A549 (cell line): ENCODE results near the gene ZNHIT2. TPM values are rescaled to one million over a fixed set of nuclear protein-coding genes. Genes with fewer than 3 reads are reported as not detected.
A peak's percentile ranks its signal among the peaks of the same experiment; 100 is the strongest.

Source experiments
- ATAC-seq, 2 experiments: fragments of 200-7000 bp in 1 of 2; fragments of >200 bp in 1 of 2; cut with Nextera tagmentation in 1 of 2; cut with Tn5 transposase in 1 of 2; 3 replicates each; pipeline versions ENCODE4 v1.8.0 to v1.9.1; 2018 to 2020; ENCODE audit warnings: mild to moderate bottlenecking in 1 of 2, moderate library complexity in 1 of 2
- CTCF ChIA-PET: fragments of 300-600 bp; sonication (Branson Sonifier 250); formaldehyde crosslinking; extraction: SDS; loops from one replicate; lab custom pipeline; 2021; ENCODE audit warnings: antibody characterized with exemption, inconsistent platforms; lab: Yijun Ruan, JAX
- POLR2A ChIA-PET: fragments of 350-600 bp; formaldehyde crosslinking; extraction: SDS; loops from one replicate; lab custom pipeline; 2021; ENCODE audit warnings: antibody characterized with exemption, inconsistent platforms; lab: Yijun Ruan, JAX
- DNase-seq, 2 experiments: peaks; one replicate each; pipeline versions ENCODE4 v3.0.0 to v3.0.0-alpha.2; 2011 to 2016; ENCODE audit warnings: low read depth in 1 of 2, low spot score in 1 of 2
- FAIRE-seq: peaks from 2 replicates; lab custom pipeline; 2011; peaks lifted over from hg19 to GRCh38; lab: Jason Lieb, UNC
- H3K27ac ChIP-seq, 2 experiments: fragments of >200 bp; sonication (Bioruptor Twin); formaldehyde crosslinking; 3 replicates each; pipeline ENCODE4 v1.5.1; 2016 to 2017
- H3K4me1 ChIP-seq: fragments of >200 bp; sonication (Bioruptor Twin); formaldehyde crosslinking; 3 replicates; pipeline ENCODE4 v1.6.1; 2016
- H3K4me2 ChIP-seq: fragments of >200 bp; sonication (Bioruptor Twin); formaldehyde crosslinking; 3 replicates; pipeline ENCODE4 v1.6.1; 2016
- H3K4me3 ChIP-seq: fragments of >200 bp; sonication (Bioruptor Twin); formaldehyde crosslinking; 3 replicates; pipeline ENCODE4 v1.5.1; 2016
- H3K9me3 ChIP-seq: fragments of >200 bp; sonication (Bioruptor Twin); formaldehyde crosslinking; 3 replicates; pipeline ENCODE4 v1.6.1; 2016
- CBX8 ChIP-seq: fragments of 200-600 bp; sonication (generic); IDR thresholded peaks from 2 replicates; pipeline ENCODE4 v1.6.1; 2016
- EHF ChIP-seq: fragments of 250-450 bp; sonication (Bioruptor Pico); IDR thresholded peaks from 2 replicates; pipeline ENCODE4 v1.5.0; 2020; ENCODE audit warnings: mild to moderate bottlenecking
- EHMT2 ChIP-seq: fragments of 200-600 bp; sonication (generic); IDR thresholded peaks from 2 replicates; pipeline ENCODE4 v1.6.1; 2016; ENCODE audit warnings: antibody characterized with exemption, low read depth, mild to moderate bottlenecking, moderate library complexity
- EP300 ChIP-seq, 2 experiments: fragments of >200 bp; sonication (Bioruptor Twin); formaldehyde crosslinking; IDR thresholded peaks; 2 replicates in 1 of 2; 3 replicates in 1 of 2; pipeline ENCODE4 v1.6.1; 2016 to 2017
- ESRRA ChIP-seq: fragments of 150-350 bp; IDR thresholded peaks from 2 replicates; pipeline ENCODE4 v1.6.1; 2014; ENCODE audit warnings: mild to moderate bottlenecking, low read length, borderline replicate concordance
- FOSB ChIP-seq: fragments of 250-450 bp; sonication (Bioruptor Pico); IDR thresholded peaks from 2 replicates; pipeline ENCODE4 v1.5.0; 2020; ENCODE audit warnings: mild to moderate bottlenecking, moderate library complexity
- FOXS1 ChIP-seq: fragments of 250-450 bp; sonication (Bioruptor Pico); IDR thresholded peaks from 2 replicates; pipeline ENCODE4 v1.5.0; 2020; ENCODE audit warnings: mild to moderate bottlenecking, moderate library complexity
- GATA3 ChIP-seq: IDR thresholded peaks from 2 replicates; pipeline ENCODE4 v1.6.1; 2012; ENCODE audit warnings: borderline replicate concordance
- HDAC2 ChIP-seq: fragments of 200-600 bp; sonication (generic); IDR thresholded peaks from 2 replicates; pipeline ENCODE4 v1.6.1; 2016
- HOXA7 ChIP-seq: fragments of 250-450 bp; sonication (Bioruptor Pico); IDR thresholded peaks from 2 replicates; pipeline ENCODE4 v1.5.0; 2020; ENCODE audit warnings: mild to moderate bottlenecking, moderate library complexity
- JUN ChIP-seq, 2 experiments: fragments of >200 bp; sonication (Bioruptor Twin); formaldehyde crosslinking; IDR thresholded peaks; 2 replicates in 1 of 2; 3 replicates in 1 of 2; pipeline ENCODE4 v1.6.1; 2016 to 2017
- KDM5A ChIP-seq: fragments of 200-600 bp; sonication (generic); IDR thresholded peaks from 2 replicates; pipeline ENCODE4 v1.6.1; 2016; ENCODE audit warnings: antibody characterized with exemption, mild to moderate bottlenecking
- MAFK ChIP-seq: fragments of 450-650 bp; IDR thresholded peaks from 2 replicates; pipeline ENCODE4 v1.6.1; 2014; ENCODE audit not compliant: partially characterized antibody
- MYC ChIP-seq: IDR thresholded peaks from 2 replicates; pipeline ENCODE4 v1.6.1; 2012; ENCODE audit warnings: mild to moderate bottlenecking, inconsistent platforms, low read length, improper control_type of control experiment, borderline replicate concordance
- PHF8 ChIP-seq: fragments of 200-600 bp; sonication (generic); IDR thresholded peaks from 2 replicates; pipeline ENCODE4 v1.6.1; 2016; ENCODE audit warnings: low read depth, mild to moderate bottlenecking, antibody characterized with exemption, moderate library complexity, borderline replicate concordance
- POLR2A ChIP-seq: IDR thresholded peaks from 2 replicates; pipeline ENCODE4 v1.6.1; 2012; ENCODE audit warnings: mild to moderate bottlenecking, low read length
- POLR2AphosphoS2 ChIP-seq: conservative IDR thresholded peaks from 2 replicates; pipeline ENCODE4 v1.6.1; 2012; ENCODE audit warnings: low read length, improper control_type of control experiment, inconsistent platforms
- ZFP36 ChIP-seq: fragments of 450-650 bp; IDR thresholded peaks from 2 replicates; pipeline ENCODE4 v1.6.1; 2014; ENCODE audit warnings: borderline replicate concordance; ENCODE audit not compliant: partially characterized antibody
- ZSCAN20 ChIP-seq: fragments of 250-450 bp; sonication (Bioruptor Pico); IDR thresholded peaks from 2 replicates; pipeline ENCODE4 v1.8.0; 2022; ENCODE audit warnings: mild to moderate bottlenecking, moderate library complexity
- WGBS: methylation state at CpG from one replicate; pipeline ENCODE4 v1.1.6; 2017; ENCODE audit errors: missing lambda C conversion rate; 5-methylcytosine and 5-hydroxymethylcytosine counted together
- polyA plus RNA-seq, 4 experiments: library from polyadenylated mRNA; depleted of rRNA in 3 of 4; stranded (reverse); fragments of >200 nt; fragmentation: RNase III in 1 of 4; extraction: RNeasy Plus Mini Kit Qiagen cat#74134 plus additional on column Dnase treatment in 1 of 4; gene quantifications; 2 replicates in 3 of 4; 3 replicates in 1 of 4; pipeline ENCODE4 v1.2.3, GENCODE V29; 2011 to 2017
- TF ChIP-seq, protein P1 (sequence below): IDR thresholded peaks from 2 replicates; pipeline ENCODE4 v1.6.1; 2012
- TF ChIP-seq, protein P2 (sequence below): IDR thresholded peaks from 2 replicates; pipeline ENCODE4 v1.6.1; 2012
- TF ChIP-seq, protein P3 (sequence below): IDR thresholded peaks from 2 replicates; pipeline ENCODE4 v1.6.1; 2012; ENCODE audit warnings: low read depth, borderline replicate concordance

The ZNHIT2 gene
- polyA plus RNA-seq, 2 of the 4 experiments (the other 2 are of a cell fraction) = 5.5 to 13.5 TPM

DNA sequence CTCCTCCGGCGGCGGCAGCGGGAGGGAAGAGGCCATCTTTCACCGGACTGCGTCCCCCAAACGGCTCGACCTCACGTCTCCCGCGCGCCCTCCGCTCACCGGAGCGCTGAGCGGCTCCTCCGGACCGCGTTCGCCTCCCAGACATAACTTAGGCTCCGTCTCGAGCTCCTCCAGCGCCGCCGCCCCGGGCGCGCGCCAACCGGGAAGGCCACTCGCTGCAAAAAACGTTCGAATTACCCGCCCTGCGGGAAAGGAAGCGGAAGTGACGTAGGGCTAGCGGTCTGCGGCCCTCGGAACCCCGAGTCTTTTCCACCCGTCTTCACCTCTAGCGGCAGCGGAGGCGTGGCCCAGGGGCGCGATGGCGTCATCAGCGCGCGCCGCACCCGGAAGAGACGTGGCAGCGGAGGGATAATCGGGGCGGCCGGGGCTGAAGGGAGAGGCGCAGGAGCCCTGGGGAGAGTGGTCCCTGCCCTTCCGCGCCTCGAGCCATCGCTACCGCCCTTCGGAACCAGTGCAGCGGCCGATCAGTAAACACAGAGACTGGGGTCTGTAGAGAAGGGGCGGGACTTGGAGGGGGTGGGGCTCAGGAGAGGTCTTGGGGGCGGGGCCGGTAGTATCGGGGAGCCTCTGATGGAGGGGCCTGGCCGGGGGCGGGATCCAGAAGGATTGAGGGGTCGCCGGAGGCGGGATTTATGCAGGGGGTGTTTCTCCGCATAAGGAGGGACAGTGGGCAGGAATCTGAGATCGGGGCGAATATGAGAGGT lies 33.5 kb downstream of the ZNHIT2 start, which contains the start of the genes CDCA5 and ZFPL1:
Gene CDCA5, minus strand, starts transcription at position 207 of the 764 bp plus-strand sequence. Its CDS starts 62 bp downstream, at position 145.
Gene ZFPL1, plus strand, starts transcription at position 389 of the 764 bp plus-strand sequence. CDS start 477 bp downstream, outside the sequence.
- POLR2A ChIA-PET = no interaction called here
- Histone ChIP-seq H3K4me2 (peak within 1 kb of the TSS; percentile 97), H3K4me1 (peaks cover 26% of the 10 kb centered on the region), H3K9me3 (no peaks in the 10 kb centered on the region), H3K27ac (peak within 1 kb of the TSS; percentile 85 to 90), H3K4me3 (peak within 1 kb of the TSS; percentile 82)
- FAIRE-seq (no peak), DNase-seq (peak; percentile 96), ATAC-seq (peak; percentile 90 to 92)
- TF ChIP-seq EHF (0 out of 2 replicates have a peak, but pooled peaks have one; percentile 35), ZSCAN20 (CRISPR knock-in tag) (no peak), EP300 (IDR thresholded peaks at IDR 0.05) (no peak), PHF8 (peak; percentile 86), GATA3 (0 out of 2 replicates have a peak, but pooled peaks have one; percentile 19), MYC (peak; percentile 62; the same call in 1 of the 2 replicates), JUN (IDR thresholded peaks at IDR 0.05) (peak; percentile 63 to 88; a peak in 3 of 5 replicates), HDAC2 (peak; percentile 95), KDM5A (peak; percentile 99), ESRRA (no peak), POLR2A (peak; percentile 56; the same call in 1 of the 2 replicates)
- TF ChIP-seq, protein P1, sequence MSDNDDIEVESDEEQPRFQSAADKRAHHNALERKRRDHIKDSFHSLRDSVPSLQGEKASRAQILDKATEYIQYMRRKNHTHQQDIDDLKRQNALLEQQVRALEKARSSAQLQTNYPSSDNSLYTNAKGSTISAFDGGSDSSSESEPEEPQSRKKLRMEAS = peak; percentile 81
- TF ChIP-seq, protein P2, sequence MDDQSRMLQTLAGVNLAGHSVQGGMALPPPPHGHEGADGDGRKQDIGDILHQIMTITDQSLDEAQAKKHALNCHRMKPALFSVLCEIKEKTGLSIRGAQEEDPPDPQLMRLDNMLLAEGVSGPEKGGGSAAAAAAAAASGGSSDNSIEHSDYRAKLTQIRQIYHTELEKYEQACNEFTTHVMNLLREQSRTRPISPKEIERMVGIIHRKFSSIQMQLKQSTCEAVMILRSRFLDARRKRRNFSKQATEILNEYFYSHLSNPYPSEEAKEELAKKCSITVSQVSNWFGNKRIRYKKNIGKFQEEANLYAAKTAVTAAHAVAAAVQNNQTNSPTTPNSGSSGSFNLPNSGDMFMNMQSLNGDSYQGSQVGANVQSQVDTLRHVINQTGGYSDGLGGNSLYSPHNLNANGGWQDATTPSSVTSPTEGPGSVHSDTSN = 0 out of 2 replicates have a peak, but pooled peaks have one; percentile 42
- TF ChIP-seq, protein P3, sequence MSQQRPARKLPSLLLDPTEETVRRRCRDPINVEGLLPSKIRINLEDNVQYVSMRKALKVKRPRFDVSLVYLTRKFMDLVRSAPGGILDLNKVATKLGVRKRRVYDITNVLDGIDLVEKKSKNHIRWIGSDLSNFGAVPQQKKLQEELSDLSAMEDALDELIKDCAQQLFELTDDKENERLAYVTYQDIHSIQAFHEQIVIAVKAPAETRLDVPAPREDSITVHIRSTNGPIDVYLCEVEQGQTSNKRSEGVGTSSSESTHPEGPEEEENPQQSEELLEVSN = peak; percentile 61; the same call in 1 of the 2 replicates
- CTCF ChIA-PET = interaction anchor here (0.9 to 2.8 kb wide), 4 partner anchors 27 to 87 kb away, joined by 4 to 12 read pairs (median 7); partner anchors contain the start of genes ARL2 and TM7SF2
- WGBS = under 1% methylated on average over 28 of the region's 79 CpGs

DNA sequence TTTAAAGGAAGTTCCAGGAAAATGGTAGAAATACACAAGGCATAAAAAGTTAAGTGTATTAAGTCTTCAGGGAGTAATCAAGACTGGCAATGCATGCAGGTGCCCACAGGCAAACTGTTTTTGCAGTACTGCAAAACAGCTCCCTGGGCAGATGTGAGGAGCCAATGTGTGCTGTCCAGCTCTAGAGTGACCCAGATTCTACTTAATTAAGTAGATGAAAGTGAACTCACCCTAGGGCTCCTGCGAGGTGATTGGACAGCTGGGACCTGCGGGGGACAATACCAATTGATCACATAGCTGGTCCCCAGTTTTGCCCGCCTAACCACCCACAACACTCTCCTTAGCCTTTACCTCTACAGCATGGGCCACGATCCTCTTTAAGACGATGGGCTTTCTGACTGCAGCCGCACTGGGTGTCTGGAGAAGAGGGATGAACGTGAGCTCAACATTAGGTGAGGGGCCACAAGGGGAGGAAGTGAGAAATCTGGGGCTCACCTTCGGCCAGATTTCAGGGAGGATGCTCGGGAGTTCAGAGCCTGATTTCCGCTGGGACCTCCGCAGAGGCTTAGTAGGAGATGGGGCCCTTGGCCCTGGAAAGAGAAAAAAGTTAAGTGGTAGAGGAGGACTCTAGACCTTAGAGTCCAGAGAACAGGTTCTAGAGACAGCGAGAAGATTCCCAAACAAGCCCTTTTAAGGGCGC lies 34.2 kb downstream of the ZNHIT2 start:
- peak; percentile 4 to 12; a peak in 3 of 6 replicates for ATAC-seq

DNA sequence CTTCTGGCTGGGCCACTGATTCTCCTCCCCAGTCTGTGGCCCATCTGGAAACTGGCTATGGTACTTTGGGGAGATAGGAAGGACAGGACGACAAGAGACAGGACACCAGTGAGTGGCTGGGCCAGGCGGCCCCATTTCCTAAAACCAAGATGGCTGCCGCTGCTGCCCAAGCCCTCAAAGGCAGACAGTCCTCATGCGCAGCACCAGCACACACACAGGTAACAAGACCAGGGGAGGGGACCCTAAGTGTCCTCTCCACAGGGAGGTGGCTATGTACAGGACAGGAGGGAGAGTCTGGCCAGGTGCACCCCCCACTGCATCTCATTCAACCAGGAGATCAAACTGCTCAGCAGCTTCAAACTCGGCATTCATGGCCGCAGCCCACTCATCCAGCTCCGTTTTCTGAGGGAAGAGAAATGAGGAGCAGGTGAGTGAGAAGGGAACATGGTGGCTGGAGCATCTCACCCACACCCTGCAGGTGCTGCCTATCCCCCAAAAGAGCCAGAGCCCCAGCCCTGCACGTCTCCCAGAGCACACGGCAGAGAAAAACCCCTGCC lies 38.6 kb downstream of the ZNHIT2 start:
- WGBS = 84% methylated on average over 9 of the region's 9 CpGs
- H3K9me3 ChIP-seq = no peaks in the 10 kb centered on the region
- H3K4me1 ChIP-seq = peaks cover 29% of the 10 kb centered on the region
- DNase-seq (no peak), FAIRE-seq (no peak), ATAC-seq (no peak)
- H3K27ac ChIP-seq = peak overlapping the region in 1 of 2 experiments; percentile 22; a peak in 1 of 6 replicates
- 0 out of 3 replicates have a peak overlapping the region, but pooled peaks have one; percentile 11 for H3K4me2 ChIP-seq
- no peak overlapping the region for H3K4me3 ChIP-seq
- ChIA-PET CTCF (interaction anchor here (0.5 to 5.5 kb wide), 19 partner anchors 9 to 1861 kb away, joined by 3 to 35 read pairs (median 4); partner anchors contain the start of genes ARL2, NAALADL1 and TM7SF2), POLR2A (no interaction called here)
- no peak for TF ChIP-seq EHMT2
- no peak for TF ChIP-seq FOSB (CRISPR knock-in tag)
- TF ChIP-seq GATA3 = no peak
- no peak for TF ChIP-seq FOXS1 (CRISPR knock-in tag)
- no peak for TF ChIP-seq CBX8
- no peak for TF ChIP-seq POLR2AphosphoS2
- TF ChIP-seq EHF = no peak

More for the DNA sequence above, 34.2 kb downstream of the ZNHIT2 start:
- POLR2A ChIA-PET = no interaction called here
- no peak for TF ChIP-seq MAFK
- TF ChIP-seq HOXA7 (CRISPR knock-in tag) = no peak
- no peak for TF ChIP-seq POLR2A
- no peak for TF ChIP-seq ZFP36
- TF ChIP-seq EHF = no peak
- TF ChIP-seq, all 56 proteins: peak for 0
- DNase-seq (no peak), FAIRE-seq (no peak)
- H3K4me1 ChIP-seq = peaks cover 32% of the 10 kb centered on the region
- CTCF ChIA-PET = interaction anchor here (0.7 to 2.8 kb wide), 9 partner anchors 11 to 88 kb away, joined by 3 to 12 read pairs (median 4); partner anchors contain the start of genes ARL2, TM7SF2 and ZNHIT2
- 2% methylated on average over 13 of the region's 13 CpGs for WGBS
- H3K27ac ChIP-seq = peak overlapping the region; percentile 85 to 90
- no peaks in the 10 kb centered on the region for H3K9me3 ChIP-seq
- peak overlapping the region; percentile 89 for H3K4me2 ChIP-seq
- peak overlapping the region; percentile 82 for H3K4me3 ChIP-seq
